H9 (cell line): ENCODE results near the gene IGFBP4. TPM values are rescaled to one million over a fixed set of nuclear protein-coding genes. Genes with fewer than 3 reads are reported as not detected.
A peak's percentile ranks its signal among the peaks of the same experiment; 100 is the strongest.

Experiments
- DNase-seq: peaks from one replicate; pipeline ENCODE4 v3.0.0-alpha.2; 2017
- H2AFZ ChIP-seq: one replicate; pipeline ENCODE4 v1.6.1; 2013; ENCODE audit warnings: mild to moderate bottlenecking, low read length, control low read depth, moderate library complexity
- H2AK5ac ChIP-seq: 2 replicates; pipeline ENCODE4 v1.6.1; 2013; ENCODE audit warnings: low read length, control low read depth, mixed read lengths; ENCODE audit not compliant: insufficient read length
- H2BK120ac ChIP-seq: one replicate; pipeline ENCODE4 v1.6.1; 2013; ENCODE audit warnings: low read depth, mild to moderate bottlenecking, low read length, control low read depth, inconsistent platforms; ENCODE audit not compliant: poor library complexity, severe bottlenecking
- H2BK12ac ChIP-seq: 2 replicates; pipeline ENCODE4 v1.6.1; 2013; ENCODE audit warnings: low read length, control low read depth, mixed read lengths, low read depth; ENCODE audit not compliant: insufficient read length
- H2BK15ac ChIP-seq: 2 replicates; pipeline ENCODE4 v1.6.1; 2013; ENCODE audit warnings: low read depth, low read length, control low read depth
- H2BK20ac ChIP-seq: one replicate; pipeline ENCODE4 v1.6.1; 2013; ENCODE audit warnings: low read depth, mild to moderate bottlenecking, low read length, control low read depth, inconsistent platforms; ENCODE audit not compliant: poor library complexity, severe bottlenecking
- H2BK5ac ChIP-seq: 2 replicates; pipeline ENCODE4 v1.6.1; 2013; ENCODE audit warnings: low read length, control low read depth, mixed read lengths; ENCODE audit not compliant: insufficient read length
- H3K14ac ChIP-seq: 2 replicates; pipeline ENCODE4 v1.6.1; 2013; ENCODE audit warnings: low read length, control low read depth; ENCODE audit not compliant: insufficient read depth
- H3K18ac ChIP-seq: 2 replicates; pipeline ENCODE4 v1.6.1; 2013; ENCODE audit warnings: low read depth, mild to moderate bottlenecking, mixed read lengths, low read length, control low read depth; ENCODE audit not compliant: insufficient read length
- H3K23ac ChIP-seq: 2 replicates; pipeline ENCODE4 v1.6.1; 2013; ENCODE audit warnings: low read length, control low read depth, mixed read lengths, low read depth; ENCODE audit not compliant: insufficient read length
- H3K23me2 ChIP-seq: 2 replicates; pipeline ENCODE4 v1.6.1; 2013; ENCODE audit warnings: low read depth, mild to moderate bottlenecking, mixed read lengths, low read length, control low read depth; ENCODE audit not compliant: insufficient read length, poor library complexity, severe bottlenecking
- H3K27ac ChIP-seq: 2 replicates; pipeline ENCODE4 v1.5.1; 2013; ENCODE audit warnings: low read length, control low read depth, mixed read lengths, low read depth; ENCODE audit not compliant: insufficient read length
- H3K27me3 ChIP-seq: 2 replicates; pipeline ENCODE4 v1.6.1; 2013; ENCODE audit warnings: low read length, control low read depth, inconsistent platforms; ENCODE audit not compliant: insufficient read depth
- H3K4ac ChIP-seq: 2 replicates; pipeline ENCODE4 v1.6.1; 2013; ENCODE audit warnings: low read depth, mild to moderate bottlenecking, control low read depth, inconsistent platforms, low read length, moderate library complexity
- H3K4me1 ChIP-seq: 2 replicates; pipeline ENCODE4 v1.6.1; 2013; ENCODE audit warnings: low read length, control low read depth, inconsistent platforms; ENCODE audit not compliant: insufficient read depth
- H3K4me2 ChIP-seq: 2 replicates; pipeline ENCODE4 v1.6.1; 2013; ENCODE audit warnings: low read length, control low read depth, mixed read lengths; ENCODE audit not compliant: insufficient read length, insufficient read depth
- H3K56ac ChIP-seq: 2 replicates; pipeline ENCODE4 v1.6.1; 2013; ENCODE audit warnings: low read depth, mild to moderate bottlenecking, mixed read lengths, low read length, control low read depth; ENCODE audit not compliant: insufficient read length
- H3K79me1 ChIP-seq: 2 replicates; pipeline ENCODE4 v1.6.1; 2013; ENCODE audit warnings: low read depth, mild to moderate bottlenecking, moderate library complexity, low read length, control low read depth, inconsistent platforms; ENCODE audit not compliant: insufficient read depth, poor library complexity, severe bottlenecking
- H3K79me2 ChIP-seq: 2 replicates; pipeline ENCODE4 v1.6.1; 2013; ENCODE audit warnings: low read length, control low read depth, inconsistent platforms; ENCODE audit not compliant: insufficient read depth
- H3K9ac ChIP-seq: 2 replicates; pipeline ENCODE4 v1.6.1; 2013; ENCODE audit warnings: low read length, control low read depth, mixed read lengths; ENCODE audit not compliant: insufficient read length; ENCODE audit errors: extremely low read depth
- H3K9me3 ChIP-seq: one replicate; pipeline ENCODE4 v1.6.1; 2013; ENCODE audit warnings: low read depth, low read length, inconsistent platforms; ENCODE audit not compliant: control insufficient read depth
- H3T11ph ChIP-seq: one replicate; pipeline ENCODE4 v1.6.1; 2013; ENCODE audit warnings: mild to moderate bottlenecking, low read length, control low read depth, inconsistent platforms
- H4K20me1 ChIP-seq: one replicate; pipeline ENCODE4 v1.6.1; 2013; ENCODE audit not compliant: control insufficient read depth, insufficient read length, insufficient read depth
- H4K5ac ChIP-seq: 2 replicates; pipeline ENCODE4 v1.6.1; 2013; ENCODE audit warnings: low read depth, mild to moderate bottlenecking, mixed read lengths, low read length, control low read depth; ENCODE audit not compliant: insufficient read length
- H4K8ac ChIP-seq: replicated peaks from 2 replicates; pipeline ENCODE4 v1.6.1; 2013; ENCODE audit warnings: low read length, control low read depth, mixed read lengths, low read depth; ENCODE audit not compliant: insufficient read length
- H4K91ac ChIP-seq: 2 replicates; pipeline ENCODE4 v1.6.1; 2013; ENCODE audit warnings: low read depth, mild to moderate bottlenecking, moderate library complexity, mixed read lengths, low read length, control low read depth; ENCODE audit not compliant: insufficient read length
- H3K27ac Mint-ChIP-seq, 3 experiments: 2 replicates in 2 of 3; 3 replicates in 1 of 3; pipeline ENCODE4 v1.8.0; 2020 to 2021; ENCODE audit warnings: mixed read lengths in 3 of 3, mild to moderate bottlenecking in 1 of 3, moderate library complexity in 1 of 3
- H3K27me3 Mint-ChIP-seq: 2 replicates; pipeline ENCODE4 v1.8.0; 2021; ENCODE audit warnings: low read depth, mild to moderate bottlenecking, moderate library complexity, mixed read lengths
- H3K36me3 Mint-ChIP-seq, 3 experiments: 2 replicates in 2 of 3; 3 replicates in 1 of 3; pipeline ENCODE4 v1.8.0; 2020 to 2021; ENCODE audit warnings: low read depth in 3 of 3, mixed read lengths in 3 of 3; ENCODE audit not compliant: insufficient read depth in 1 of 3
- H3K4me1 Mint-ChIP-seq, 2 experiments: 2 replicates each; pipeline ENCODE4 v1.8.0; 2020; ENCODE audit warnings: mixed read lengths in 2 of 2
- H3K4me3 Mint-ChIP-seq, 2 experiments: 2 replicates in 1 of 2; 3 replicates in 1 of 2; pipeline ENCODE4 v1.8.0; 2020 to 2021; ENCODE audit warnings: mild to moderate bottlenecking in 2 of 2, mixed read lengths in 2 of 2, moderate library complexity in 1 of 2
- H3K9me3 Mint-ChIP-seq, 2 experiments: 2 replicates in 1 of 2; 3 replicates in 1 of 2; pipeline ENCODE4 v1.8.0; 2020; ENCODE audit warnings: mild to moderate bottlenecking in 2 of 2, mixed read lengths in 2 of 2, moderate library complexity in 1 of 2
- CTCF ChIP-seq: fragments of 200-600 bp; sonication (generic); conservative IDR thresholded peaks from 3 replicates; pipeline ENCODE4 v1.8.0; 2021; ENCODE audit warnings: antibody characterized with exemption, mild to moderate bottlenecking
- WGBS: extraction: QIAGEN DNeasy Blood & Tissue Kit; methylation state at CpG from one replicate; pipeline ENCODE4 v1.1.7; 2013; ENCODE audit warnings: missing lambda C conversion rate, low lambda C conversion rate, mixed read lengths; ENCODE audit not compliant: insufficient read length; ENCODE audit errors: extremely low coverage; 5-methylcytosine and 5-hydroxymethylcytosine counted together
- total RNA-seq: library from RNA; stranded (reverse); gene quantifications from 2 replicates; pipeline ENCODE4 v1.2.1, GENCODE V29; 2021

The IGFBP4 gene
- total RNA-seq, 1 experiment from 2014 or later = 49.9 TPM

DNA sequence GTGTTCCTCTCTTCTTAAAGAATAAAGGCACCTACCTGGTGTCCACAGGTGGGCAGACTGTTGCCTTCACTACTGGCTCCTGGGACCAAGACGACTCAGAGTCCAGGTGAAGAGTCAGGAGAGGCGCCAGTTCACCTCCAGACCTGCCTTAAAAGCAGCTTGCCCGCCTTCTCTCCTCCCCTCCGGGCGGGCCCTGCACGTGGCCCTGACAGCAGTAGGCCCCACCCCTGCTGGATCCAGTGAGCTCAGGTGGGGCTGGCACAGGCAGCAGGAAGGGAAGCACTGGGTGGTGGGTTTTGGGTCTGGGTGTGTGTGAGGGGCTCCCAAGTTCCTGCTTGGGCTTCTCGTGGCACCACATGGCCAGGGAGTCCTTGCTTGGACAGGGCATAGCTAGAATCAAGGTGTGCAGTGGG is 58.3 kb downstream of the IGFBP4 start, which contains the start of gene TNS4:
TNS4 (minus strand) TSS at position 125 of the 413 bp plus-strand sequence. CDS start 5,198 bp downstream, outside the sequence.
- Histone ChIP-seq H3K9ac (no peak within 1 kb of the TSS), H4K91ac (no peak within 1 kb of the TSS)
- peak within 1 kb of the TSS in 1 of 3 experiments; percentile 11; a peak in 1 of 7 replicates for H3K27ac Mint-ChIP-seq

More for the DNA sequence above, 58.3 kb downstream of the IGFBP4 start, which contains the start of gene TNS4:
- Histone ChIP-seq H2AK5ac (no peak within 1 kb of the TSS), H4K8ac (no peak within 1 kb of the TSS), H3K4ac (no peak within 1 kb of the TSS), H3K9me3 (no peaks in the 10 kb centered on the region), H2BK5ac (no peak within 1 kb of the TSS), H3K23ac (no peak within 1 kb of the TSS), H3K27ac (no peak within 1 kb of the TSS), H3K18ac (no peak within 1 kb of the TSS), H2BK20ac (no peak within 1 kb of the TSS), H3K14ac (no peak within 1 kb of the TSS), H3K23me2 (no peaks in the 10 kb centered on the region), H2AFZ (no peak within 1 kb of the TSS), H2BK15ac (no peak within 1 kb of the TSS), H3K56ac (no peak within 1 kb of the TSS), H3K4me2 (no peak within 1 kb of the TSS), H4K5ac (no peak within 1 kb of the TSS), H4K20me1 (no peaks in the 10 kb centered on the region), H3T11ph (no peak within 1 kb of the TSS), H3K79me2 (no peaks in the 10 kb centered on the region), H2BK120ac (no peak within 1 kb of the TSS), H3K79me1 (no peaks in the 10 kb centered on the region), H3K4me1 (peaks cover 9% of the 10 kb centered on the region; the same call in 1 of the 2 replicates), H2BK12ac (no peak within 1 kb of the TSS), H3K27me3 (no peaks in the 10 kb centered on the region)
- peaks cover 0 to 2% (median 0%) of the 10 kb centered on the region in 3 experiments; a peak in 1 of 7 replicates for H3K36me3 Mint-ChIP-seq
- no peak for DNase-seq
- H3K27me3 Mint-ChIP-seq = peaks cover 12% of the 10 kb centered on the region
- no CpG with 5 or more reads among the region's 7 CpGs for WGBS
- TF ChIP-seq CTCF = no peak
- no peaks in the 10 kb centered on the region; a peak in 1 of 5 replicates for H3K9me3 Mint-ChIP-seq
- peaks cover 32 to 39% of the 10 kb centered on the region in 2 experiments for H3K4me1 Mint-ChIP-seq
- H3K4me3 Mint-ChIP-seq = peak within 1 kb of the TSS in 1 of 2 experiments; percentile 36; a peak in 2 of 5 replicates
